ENCODE measurements around the gene CD80. TPM values are rescaled to one million over a fixed set of nuclear protein-coding genes. Genes with fewer than 3 reads are reported as not detected.
"Not testable (repeated sequence)": the region's sequence is repeated elsewhere in the genome, so short reads cannot be mapped to it uniquely, and the experiment has no call there.

CD80 gene
- total RNA-seq, 2 experiments from 2014 or later: 3.4 to 3.7 TPM

- peak; percentile 25 for DNase-seq
- H3K4me1 Mint-ChIP-seq (ENCODE audit: low read depth): peaks cover 26% of the 10 kb centered on the region
- intact Hi-C loops (cut with micrococcal nuclease): loop anchor here (1.0 kb wide), 1 partner anchor 97 kb away; the partner anchor contains the start of gene COX17
- POLR2A ChIA-PET: interaction anchor here (0.6 to 3.6 kb wide), 5 partner anchors 17 to 711 kb away, joined by 3 to 13 read pairs (median 4); partner anchors contain the start of gene ARHGAP31
- peak overlapping the region; percentile 74 for H3K4me3 Mint-ChIP-seq
- peaks cover 3% of the 10 kb centered on the region for H3K27me3 Mint-ChIP-seq
- H3K9me3 Mint-ChIP-seq: no peaks in the 10 kb centered on the region
- no peaks in the 10 kb centered on the region for H3K36me3 Mint-ChIP-seq
- CTCF ChIA-PET: interaction anchor here (0.7 to 3.7 kb wide), 5 partner anchors 21 to 829 kb away, joined by 3 to 16 read pairs (median 4); partner anchors contain the start of gene CD80
- H3K27ac Mint-ChIP-seq: peak overlapping the region; percentile 61
Observed at GRCh38 chr3:119580067-119580760, 20.8 kb upstream of the CD80 start.

- Mint-ChIP-seq H3K27ac (peak within 1 kb of the TSS; percentile 61), H3K27me3 (peaks cover 3% of the 10 kb centered on the region), H3K4me1 (ENCODE audit: low read depth) (peaks cover 26% of the 10 kb centered on the region), H3K9me3 (no peaks in the 10 kb centered on the region), H3K4me3 (peak within 1 kb of the TSS; percentile 74), H3K36me3 (no peaks in the 10 kb centered on the region)
- DNase-seq: peak; percentile 77
- POLR2A ChIA-PET: interaction anchor here (0.8 to 3.6 kb wide), 4 partner anchors 17 to 285 kb away, joined by 3 to 13 read pairs (median 4); partner anchors contain the start of gene ARHGAP31
- CTCF ChIA-PET: interaction anchor here (0.7 to 3.7 kb wide), 5 partner anchors 20 to 829 kb away, joined by 3 to 16 read pairs (median 4); partner anchors contain the start of gene CD80
- intact Hi-C loops (cut with micrococcal nuclease): loop anchor here (1.0 to 10.0 kb wide), 3 partner anchors 98 to 285 kb away; partner anchors contain the start of genes ARHGAP31, COX17 and TMEM39A
Observed at GRCh38 chr3:119579366-119580066, 20.1 kb upstream of the CD80 start, which contains the start of gene ADPRH. Gene ADPRH (plus strand): TSS chr3:119579492. CDS start chr3:119582170, 2,678 bp downstream.

GRCh38 chr3:119575507-119575906 is 16.1 kb upstream of the CD80 start:
- intact Hi-C loops (cut with micrococcal nuclease): loop anchor here (5.0 to 10.0 kb wide), 2 partner anchors 113 to 281 kb away; partner anchors contain the start of genes ARHGAP31 and TMEM39A
- ChIA-PET CTCF (no interaction called here), POLR2A (no interaction called here)
- Mint-ChIP-seq H3K9me3 (no peaks in the 10 kb centered on the region), H3K27ac (no peak overlapping the region), H3K27me3 (peaks cover 5% of the 10 kb centered on the region), H3K4me3 (no peak overlapping the region), H3K4me1 (ENCODE audit: low read depth) (peaks cover 10% of the 10 kb centered on the region), H3K36me3 (no peaks in the 10 kb centered on the region)
- no peak for DNase-seq

- POLR2A ChIA-PET: no interaction called here
- DNase-seq: no peak
- Mint-ChIP-seq H3K27ac (no peak overlapping the region), H3K27me3 (peaks cover 2% of the 10 kb centered on the region), H3K4me3 (no peak overlapping the region), H3K4me1 (ENCODE audit: low read depth) (no peaks in the 10 kb centered on the region), H3K9me3 (no peaks in the 10 kb centered on the region), H3K36me3 (no peaks in the 10 kb centered on the region)
- CTCF ChIA-PET: no interaction called here
- intact Hi-C loops (cut with micrococcal nuclease): loop anchor here (10.0 kb wide), 1 partner anchor 277 kb away; the partner anchor contains the start of gene ARHGAP31
Observed at GRCh38 chr3:119571688-119572087, 12.3 kb upstream of the CD80 start.

GRCh38 chr3:119571230-119571629 is 11.8 kb upstream of the CD80 start:
- ChIA-PET POLR2A (no interaction called here), CTCF (no interaction called here)
- intact Hi-C loops (cut with micrococcal nuclease): loop anchor here (10.0 kb wide), 1 partner anchor 276 kb away; the partner anchor contains the start of gene ARHGAP31
- no peak for DNase-seq
- Mint-ChIP-seq H3K4me1 (ENCODE audit: low read depth) (peaks cover 3% of the 10 kb centered on the region), H3K27me3 (peaks cover 2% of the 10 kb centered on the region), H3K9me3 (no peaks in the 10 kb centered on the region), H3K36me3 (no peaks in the 10 kb centered on the region), H3K27ac (no peak overlapping the region), H3K4me3 (no peak overlapping the region)

- ChIA-PET CTCF (no interaction called here), POLR2A (no interaction called here)
- no peaks in the 10 kb centered on the region for H3K9me3 Mint-ChIP-seq
- no peak for DNase-seq
- intact Hi-C loops (cut with micrococcal nuclease): loop anchor here (10.0 kb wide), 1 partner anchor 275 kb away; the partner anchor contains the start of gene ARHGAP31
- H3K36me3 Mint-ChIP-seq: no peaks in the 10 kb centered on the region
- H3K27me3 Mint-ChIP-seq: peaks cover 2% of the 10 kb centered on the region
- no peak overlapping the region for H3K4me3 Mint-ChIP-seq
- H3K4me1 Mint-ChIP-seq (ENCODE audit: low read depth): peaks cover 3% of the 10 kb centered on the region
- no peak overlapping the region for H3K27ac Mint-ChIP-seq
Observed at GRCh38 chr3:119570229-119570628, 10.8 kb upstream of the CD80 start.

- Mint-ChIP-seq H3K27me3 (peaks cover 2% of the 10 kb centered on the region), H3K4me3 (no peak overlapping the region), H3K36me3 (no peaks in the 10 kb centered on the region), H3K27ac (no peak overlapping the region), H3K9me3 (peaks cover 2% of the 10 kb centered on the region), H3K4me1 (ENCODE audit: low read depth) (peaks cover 3% of the 10 kb centered on the region)
- CTCF ChIA-PET: no interaction called here
- DNase-seq: no peak
- intact Hi-C loops (cut with micrococcal nuclease): no loop called here
- POLR2A ChIA-PET: no interaction called here
Observed at GRCh38 chr3:119569156-119569555, 9.7 kb upstream of the CD80 start.

- H3K4me3 Mint-ChIP-seq: not testable (repeated sequence)
Observed at GRCh38 chr3:119563334-119563733, 3.9 kb upstream of the CD80 start.

GRCh38 chr3:119562307-119562961 is 3.0 kb upstream of the CD80 start:
- Mint-ChIP-seq H3K27ac (peak overlapping the region; percentile 89), H3K27me3 (no peaks in the 10 kb centered on the region), H3K4me3 (peak overlapping the region; percentile 48), H3K36me3 (no peaks in the 10 kb centered on the region), H3K4me1 (ENCODE audit: low read depth) (peaks cover 25% of the 10 kb centered on the region), H3K9me3 (peaks cover 2% of the 10 kb centered on the region)
- peak; percentile 76 for DNase-seq
- intact Hi-C loops (cut with micrococcal nuclease): loop anchor here (1.0 kb wide), 4 partner anchors 20 to 138 kb away; partner anchors contain the start of gene COX17
- POLR2A ChIA-PET: interaction anchor here (1.0 kb wide), 1 partner anchor 18 kb away, joined by 5 read pairs; no protein-coding TSS in a partner anchor
- CTCF ChIA-PET: no interaction called here

More at GRCh38 chr3:119563334-119563733, 3.9 kb upstream of the CD80 start:
- CTCF ChIA-PET; H3K9me3 Mint-ChIP-seq; H3K36me3 Mint-ChIP-seq; H3K27me3 Mint-ChIP-seq; DNase-seq; intact Hi-C loops (cut with micrococcal nuclease): not testable (repeated sequence)
- POLR2A ChIA-PET: interaction anchor here (1.0 kb wide), 1 partner anchor 17 kb away, joined by 5 read pairs; no protein-coding TSS in a partner anchor
- Mint-ChIP-seq H3K4me1 (ENCODE audit: low read depth) (peaks cover 17% of the 10 kb centered on the region), H3K27ac (peak overlapping the region; percentile 13)

GRCh38 chr3:119560160-119560559 is 746 bp upstream of the CD80 start:
- no peak overlapping the region for H3K27ac Mint-ChIP-seq
- H3K4me3 Mint-ChIP-seq: no peak overlapping the region
- POLR2A ChIA-PET: interaction anchor here (1.5 kb wide), 2 partner anchors 62 to 97 kb away, joined by 4 to 6 read pairs; partner anchors contain the start of genes TIMMDC1 and TMEM39A
- no peaks in the 10 kb centered on the region for H3K36me3 Mint-ChIP-seq
- DNase-seq: no peak
- intact Hi-C loops (cut with micrococcal nuclease): no loop called here
- CTCF ChIA-PET: interaction anchor here (0.7 to 1.9 kb wide), 9 partner anchors 13 to 124 kb away, joined by 3 to 7 read pairs (median 4); no protein-coding TSS in a partner anchor
- H3K4me1 Mint-ChIP-seq (ENCODE audit: low read depth): peaks cover 24% of the 10 kb centered on the region
- H3K27me3 Mint-ChIP-seq: no peaks in the 10 kb centered on the region
- H3K9me3 Mint-ChIP-seq: peaks cover 2% of the 10 kb centered on the region

GRCh38 chr3:119558626-119559317 is 642 bp downstream of the CD80 start:
- no peaks in the 10 kb centered on the region for H3K36me3 Mint-ChIP-seq
- no peak for DNase-seq
- no peaks in the 10 kb centered on the region for H3K27me3 Mint-ChIP-seq
- H3K4me1 Mint-ChIP-seq (ENCODE audit: low read depth): peaks cover 24% of the 10 kb centered on the region
- CTCF ChIA-PET: interaction anchor here (0.5 to 1.9 kb wide), 8 partner anchors 8 to 443 kb away, joined by 3 to 7 read pairs (median 4); no protein-coding TSS in a partner anchor
- H3K9me3 Mint-ChIP-seq: no peaks in the 10 kb centered on the region
- POLR2A ChIA-PET: no interaction called here
- H3K27ac Mint-ChIP-seq: peak overlapping the region; percentile 56
- H3K4me3 Mint-ChIP-seq: peak overlapping the region; percentile 20
- intact Hi-C loops (cut with micrococcal nuclease): loop anchor here (1.0 kb wide), 2 partner anchors 60 to 95 kb away; partner anchors contain the start of genes TIMMDC1 and TMEM39A
